ENCODE results near the gene PHPT1. TPM values are rescaled to one million over a fixed set of nuclear protein-coding genes. Genes with fewer than 3 reads are reported as not detected.

The PHPT1 gene
- total and polyA plus RNA-seq, 12 donors: 310 to 650 (median 336) TPM

DNA sequence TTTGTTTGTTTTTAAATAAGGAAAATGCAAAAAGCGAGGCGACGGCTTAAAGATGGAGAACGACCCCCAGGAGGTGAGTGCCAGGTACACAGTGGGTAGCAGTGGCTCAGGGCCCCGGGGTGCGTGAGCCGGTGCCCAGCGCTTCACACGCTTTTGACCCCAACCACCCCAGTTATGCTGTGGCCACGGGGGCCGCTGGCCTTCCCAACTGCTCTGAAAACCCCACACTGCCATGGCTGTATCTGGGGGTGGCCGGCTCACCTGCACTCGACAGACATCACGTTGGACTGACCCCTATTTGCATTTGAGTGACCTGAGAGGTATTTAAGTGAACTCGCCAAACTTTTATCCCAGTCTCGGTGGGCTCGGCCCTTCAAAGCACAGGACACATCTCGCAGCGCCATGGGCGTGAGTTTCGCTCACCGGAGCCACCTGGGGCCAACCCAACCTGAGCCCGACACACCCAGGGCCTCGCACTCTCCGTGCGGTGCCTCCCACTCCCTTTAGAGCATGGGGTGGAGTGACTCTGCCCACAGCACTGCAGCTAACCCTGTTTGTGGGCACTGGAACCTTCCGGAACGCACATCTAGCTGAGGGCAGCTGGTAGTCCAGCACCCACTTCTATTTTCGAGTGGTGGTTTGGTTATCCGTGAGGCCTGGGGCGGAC, 20.6 kb upstream of the PHPT1 start:
- H3K27ac ChIP-seq: no peak overlapping the region
- H3K4me1 ChIP-seq: no peaks in the 10 kb centered on the region
- H3K36me3 ChIP-seq: peaks cover 0 to 93% (median 45%) of the 10 kb centered on the region in 9 donors
- ATAC-seq: no peak
- intact Hi-C loops (cut with DNase I): no loop called here
- DNase-seq: no peak
- no peaks in the 10 kb centered on the region for H3K9me3 ChIP-seq
- H3K4me3 ChIP-seq: no peak overlapping the region
- H3K27me3 ChIP-seq: no peaks in the 10 kb centered on the region
- 94 to 96% methylated on average over 31 of the region's 31 CpGs for WGBS, 2 donors
- TF ChIP-seq, protein P1, sequence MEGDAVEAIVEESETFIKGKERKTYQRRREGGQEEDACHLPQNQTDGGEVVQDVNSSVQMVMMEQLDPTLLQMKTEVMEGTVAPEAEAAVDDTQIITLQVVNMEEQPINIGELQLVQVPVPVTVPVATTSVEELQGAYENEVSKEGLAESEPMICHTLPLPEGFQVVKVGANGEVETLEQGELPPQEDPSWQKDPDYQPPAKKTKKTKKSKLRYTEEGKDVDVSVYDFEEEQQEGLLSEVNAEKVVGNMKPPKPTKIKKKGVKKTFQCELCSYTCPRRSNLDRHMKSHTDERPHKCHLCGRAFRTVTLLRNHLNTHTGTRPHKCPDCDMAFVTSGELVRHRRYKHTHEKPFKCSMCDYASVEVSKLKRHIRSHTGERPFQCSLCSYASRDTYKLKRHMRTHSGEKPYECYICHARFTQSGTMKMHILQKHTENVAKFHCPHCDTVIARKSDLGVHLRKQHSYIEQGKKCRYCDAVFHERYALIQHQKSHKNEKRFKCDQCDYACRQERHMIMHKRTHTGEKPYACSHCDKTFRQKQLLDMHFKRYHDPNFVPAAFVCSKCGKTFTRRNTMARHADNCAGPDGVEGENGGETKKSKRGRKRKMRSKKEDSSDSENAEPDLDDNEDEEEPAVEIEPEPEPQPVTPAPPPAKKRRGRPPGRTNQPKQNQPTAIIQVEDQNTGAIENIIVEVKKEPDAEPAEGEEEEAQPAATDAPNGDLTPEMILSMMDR (IDR thresholded peaks at IDR 0.05): no peak

DNA sequence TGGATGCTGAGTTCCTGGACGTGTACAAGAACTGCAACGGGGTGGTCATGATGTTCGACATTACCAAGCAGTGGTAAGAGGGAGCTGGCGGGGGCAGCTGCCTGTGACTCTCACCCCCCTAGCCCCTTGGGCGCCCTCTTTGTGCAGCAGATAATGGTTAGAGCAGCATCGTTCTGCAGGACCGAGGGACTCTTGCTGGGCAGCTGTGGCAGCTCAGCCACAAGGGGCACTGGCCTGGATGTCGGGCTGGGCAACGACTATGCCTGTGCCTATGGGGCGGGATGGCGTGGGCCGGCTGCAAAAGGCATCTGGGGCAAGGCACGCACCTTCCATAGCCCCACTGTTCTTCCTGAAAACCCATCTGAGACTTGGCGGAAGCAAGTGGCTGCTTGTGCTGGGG, 19.8 kb upstream of the PHPT1 start:
- Histone ChIP-seq H3K27ac (no peak overlapping the region), H3K27me3 (no peaks in the 10 kb centered on the region), H3K4me1 (no peaks in the 10 kb centered on the region), H3K4me3 (no peak overlapping the region), H3K36me3 (peaks cover 0 to 90% (median 45%) of the 10 kb centered on the region in 9 donors), H3K9me3 (no peaks in the 10 kb centered on the region)
- WGBS, 2 donors: 91% methylated on average over 14 of the region's 14 CpGs
- intact Hi-C loops (cut with DNase I): no loop called here
- peak in 1 of 8 donors; percentile 6 for ATAC-seq
- TF ChIP-seq, protein P1 (IDR thresholded peaks at IDR 0.05): no peak
- DNase-seq: no peak

DNA sequence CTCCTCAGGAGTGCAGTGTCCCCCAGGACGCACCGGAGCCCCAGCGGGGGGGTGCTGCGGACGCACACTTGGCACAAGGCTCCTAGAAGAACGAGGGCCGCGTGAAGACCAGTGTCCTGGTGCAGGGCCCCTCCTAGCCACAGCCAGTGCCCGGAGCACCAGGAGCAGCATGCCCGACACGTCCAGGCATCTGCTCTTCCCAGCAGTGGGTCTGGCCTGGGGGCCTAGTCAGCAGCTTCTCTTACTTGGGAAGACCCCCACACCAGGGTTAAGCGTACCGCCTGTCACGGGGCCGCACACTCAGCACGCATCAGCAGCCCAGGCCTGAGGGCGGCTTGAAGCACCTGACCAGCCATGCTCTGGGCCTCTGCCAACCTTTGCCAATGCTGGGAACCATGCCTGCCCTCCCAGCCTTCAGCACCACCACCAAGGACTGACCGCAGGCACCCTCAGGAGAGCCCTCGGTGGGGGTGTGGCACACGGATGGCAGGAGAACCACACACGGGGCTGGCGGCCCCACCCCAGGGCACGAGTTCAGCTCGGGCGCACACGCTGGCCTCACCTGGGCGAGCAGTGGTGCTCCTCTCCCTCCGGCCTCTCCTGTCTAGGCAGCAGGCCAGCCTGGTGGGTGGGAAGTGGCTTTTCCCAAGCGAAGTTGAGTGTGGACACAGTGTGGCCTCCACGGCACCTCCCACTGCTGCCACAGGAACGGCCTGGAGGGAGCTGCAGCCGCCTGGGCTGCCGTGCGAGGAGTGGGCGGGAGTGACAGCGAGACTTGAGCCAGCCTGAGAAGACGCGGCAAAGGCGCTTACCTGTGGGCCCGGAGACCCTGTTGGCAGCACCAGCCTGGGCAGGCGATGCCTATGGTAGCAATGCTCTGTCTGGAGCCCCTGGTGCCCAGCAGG, 19.0 kb upstream of the PHPT1 start:
- ATAC-seq: peak in 5 of 8 donors; percentile 2 to 47 (median 28)
- intact Hi-C loops (cut with DNase I): no loop called here
- H3K36me3 ChIP-seq: peaks cover 0 to 86% (median 45%) of the 10 kb centered on the region in 9 donors

More for the DNA sequence above, 19.0 kb upstream of the PHPT1 start:
- peak in 1 of 2 donors; percentile 5 for DNase-seq
- Histone ChIP-seq H3K27me3 (no peaks in the 10 kb centered on the region), H3K4me1 (no peaks in the 10 kb centered on the region), H3K27ac (no peak overlapping the region), H3K9me3 (no peaks in the 10 kb centered on the region), H3K4me3 (no peak overlapping the region)
- TF ChIP-seq, protein P1 (IDR thresholded peaks at IDR 0.05): no peak
- WGBS, 2 donors: 87 to 90% methylated on average over 41 of the region's 41 CpGs

Data from heart right ventricle (tissue), 16 donors.